Ovary (tissue), 9 donors: Measurements from ENCODE around the gene NT5C2. TPM values are rescaled to one million over a fixed set of nuclear protein-coding genes. Genes with fewer than 3 reads are reported as not detected.

Experiments
- DNase-seq, 5 donors: peaks; one replicate each; pipeline ENCODE4 v3.0.0-alpha.2; 2019 to 2020
- H3K27ac ChIP-seq, 2 donors: fragments of 200-600 bp; one replicate each; pipeline versions ENCODE4 v1.5.1 to v1.8.0; 2019 to 2022
- H3K27me3 ChIP-seq: fragments of 200-600 bp; one replicate; pipeline ENCODE4 v1.8.0; 2022
- H3K36me3 ChIP-seq: fragments of 200-600 bp; sonication (generic); one replicate; pipeline ENCODE4 v1.5.1; 2019
- H3K4me1 ChIP-seq: one replicate; pipeline ENCODE4 v1.8.1; 2013; ENCODE audit warnings: mild to moderate bottlenecking, moderate library complexity; ENCODE audit not compliant: insufficient read depth
- H3K4me3 ChIP-seq: fragments of 200-600 bp; sonication (generic); one replicate; pipeline ENCODE4 v1.5.1; 2017
- H3K9me3 ChIP-seq, 2 donors: fragments of 200-600 bp in 1 of 2; sonication (generic) in 1 of 2; one replicate each; pipeline versions ENCODE4 v1.5.1 to v1.8.1; 2013 to 2019; ENCODE audit warnings: mild to moderate bottlenecking in 1 of 2, moderate library complexity in 1 of 2
- EP300 ChIP-seq: sonication (generic); formaldehyde crosslinking; IDR thresholded peaks from one replicate; pipeline ENCODE4 v1.6.1; 2017; ENCODE audit warnings: antibody characterized with exemption
- POLR2A ChIP-seq: fragments of 450-650 bp; IDR thresholded peaks from one replicate; pipeline ENCODE4 v1.6.1; 2017; ENCODE audit warnings: antibody characterized with exemption, mild to moderate bottlenecking, moderate library complexity
- WGBS, 3 donors: extraction: QIAGEN DNeasy Blood & Tissue Kit in 1 of 3; methylation state at CpG; one replicate each; pipeline versions ENCODE4 v1.1.5 to v1.1.7; 2013 to 2017; 5-methylcytosine and 5-hydroxymethylcytosine counted together
- intact Hi-C, 4 donors: fragments of 100-400 bp; cut with DNase I; formaldehyde crosslinking; loops; one replicate each; pipeline versions ENCODE4 v1.11.0 to v1.15.1; 2022 to 2023
- polyA plus RNA-seq, 2 donors: library from polyadenylated mRNA; stranded (reverse); fragments of 200-250 nt in 1 of 2; fragments of 350-450 nt in 1 of 2; fragmentation: Illumina TruSeq in 1 of 2; extraction: RNeasy Lipid Tissue Mini Kit (QIAGEN cat#74804) in 1 of 2; gene quantifications; one replicate each; pipeline ENCODE4 v1.2.3, GENCODE V29; 2013 to 2014
- total RNA-seq, 7 donors: library from RNA; depleted of rRNA in 2 of 7; stranded (reverse); fragments of >200 nt in 2 of 7; fragmentation: NEBNext Ultra II Directional in 3 of 7; extraction: Animal tissue kit (Norgen Biotek cat#: 25700) in 3 of 7; gene quantifications; one replicate each; pipeline versions ENCODE4 v1.1.0 to v1.2.4, GENCODE V29; 2016 to 2023
- TF ChIP-seq, protein P1 (sequence below), 3 donors: fragments of 450-650 bp in 2 of 3; fragments of 200-600 bp in 1 of 3; IDR thresholded peaks; one replicate each; pipeline versions ENCODE4 v1.5.1 to v1.8.0; 2016 to 2022; ENCODE audit warnings: antibody characterized with exemption in 3 of 3, mild to moderate bottlenecking in 1 of 3
- donor health status: DM: no; HTN: no; CAD: no; lungs with moderate emphysema.
- donor health status: DM: no; HTN: no; CAD: no.
- donor health status: Bipolar disorder and iron deficiency.
- donor health status: DM: yes; HTN: yes; CAD: no.
- donor health status: DM: no; HTN: no; CAD: no.
- donor health status: DM: yes; HTN: yes; CAD: no.

NT5C2 gene
- total and polyA plus RNA-seq, 9 donors, result 49.1 to 92.3 (median 62.0) TPM

GRCh38 chr10:103120977-103121735 is 71.9 kb downstream of the NT5C2 start:
- Histone ChIP-seq H3K36me3 (no peaks in the 10 kb centered on the region), H3K4me3 (no peak overlapping the region), H3K4me1 (peaks cover 1% of the 10 kb centered on the region), H3K27ac (no peak overlapping the region), H3K27me3 (no peaks in the 10 kb centered on the region), H3K9me3 (no peaks in the 10 kb centered on the region)
- DNase-seq, result no peak
- WGBS, 3 donors, result 13 to 15% (median 14%) methylated on average over 2 of the region's 2 CpGs
- intact Hi-C loops, result no loop called here
- TF ChIP-seq POLR2A (no peak), EP300 (no peak)
- TF ChIP-seq, protein P1, sequence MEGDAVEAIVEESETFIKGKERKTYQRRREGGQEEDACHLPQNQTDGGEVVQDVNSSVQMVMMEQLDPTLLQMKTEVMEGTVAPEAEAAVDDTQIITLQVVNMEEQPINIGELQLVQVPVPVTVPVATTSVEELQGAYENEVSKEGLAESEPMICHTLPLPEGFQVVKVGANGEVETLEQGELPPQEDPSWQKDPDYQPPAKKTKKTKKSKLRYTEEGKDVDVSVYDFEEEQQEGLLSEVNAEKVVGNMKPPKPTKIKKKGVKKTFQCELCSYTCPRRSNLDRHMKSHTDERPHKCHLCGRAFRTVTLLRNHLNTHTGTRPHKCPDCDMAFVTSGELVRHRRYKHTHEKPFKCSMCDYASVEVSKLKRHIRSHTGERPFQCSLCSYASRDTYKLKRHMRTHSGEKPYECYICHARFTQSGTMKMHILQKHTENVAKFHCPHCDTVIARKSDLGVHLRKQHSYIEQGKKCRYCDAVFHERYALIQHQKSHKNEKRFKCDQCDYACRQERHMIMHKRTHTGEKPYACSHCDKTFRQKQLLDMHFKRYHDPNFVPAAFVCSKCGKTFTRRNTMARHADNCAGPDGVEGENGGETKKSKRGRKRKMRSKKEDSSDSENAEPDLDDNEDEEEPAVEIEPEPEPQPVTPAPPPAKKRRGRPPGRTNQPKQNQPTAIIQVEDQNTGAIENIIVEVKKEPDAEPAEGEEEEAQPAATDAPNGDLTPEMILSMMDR (IDR thresholded peaks at IDR 0.05), result no peak

DNA sequence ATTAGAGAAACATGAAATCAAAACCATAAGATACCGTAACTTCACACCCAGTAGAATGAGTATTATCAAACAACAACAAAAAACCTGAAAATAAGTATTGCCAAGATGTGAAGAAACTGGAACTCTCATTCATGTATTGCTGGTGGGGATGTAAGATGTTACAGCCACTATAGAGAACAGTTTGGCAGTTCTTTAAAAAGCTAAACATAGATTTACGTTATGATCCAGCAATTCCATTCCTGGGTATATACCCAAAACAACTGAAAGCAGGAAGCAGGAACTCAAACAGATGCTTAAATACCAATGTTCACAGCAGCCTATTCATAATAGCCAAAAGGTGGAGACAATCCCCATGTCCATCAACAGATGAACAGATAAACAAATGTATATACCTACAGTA is 72.5 kb downstream of the NT5C2 start:
- H3K27ac ChIP-seq, result no peak overlapping the region

GRCh38 chr10:103117247-103117646 is 75.8 kb downstream of the NT5C2 start:
- TF ChIP-seq POLR2A (no peak), EP300 (no peak)
- TF ChIP-seq, protein P1 (IDR thresholded peaks at IDR 0.05), result no peak
- intact Hi-C loops, result no loop called here
- DNase-seq, result no peak
- Histone ChIP-seq H3K4me1 (no peaks in the 10 kb centered on the region), H3K36me3 (no peaks in the 10 kb centered on the region), H3K27ac (no peak overlapping the region), H3K4me3 (no peak overlapping the region), H3K9me3 (no peaks in the 10 kb centered on the region), H3K27me3 (no peaks in the 10 kb centered on the region)
- 48 to 71% (median 69%) methylated on average over 2 of the region's 2 CpGs for WGBS, 3 donors

More for the DNA sequence above, 72.5 kb downstream of the NT5C2 start:
- no peak overlapping the region for H3K4me3 ChIP-seq
- WGBS, 3 donors, result 85 to 94% (median 89%) methylated on average over 2 of the region's 2 CpGs
- no peak for DNase-seq
- H3K27me3 ChIP-seq, result no peaks in the 10 kb centered on the region
- no peaks in the 10 kb centered on the region for H3K9me3 ChIP-seq
- intact Hi-C loops, result no loop called here
- no peaks in the 10 kb centered on the region for H3K36me3 ChIP-seq
- peaks cover 1% of the 10 kb centered on the region for H3K4me1 ChIP-seq
- TF ChIP-seq EP300, result no peak
- TF ChIP-seq, protein P1 (IDR thresholded peaks at IDR 0.05), result no peak
- no peak for TF ChIP-seq POLR2A

DNA sequence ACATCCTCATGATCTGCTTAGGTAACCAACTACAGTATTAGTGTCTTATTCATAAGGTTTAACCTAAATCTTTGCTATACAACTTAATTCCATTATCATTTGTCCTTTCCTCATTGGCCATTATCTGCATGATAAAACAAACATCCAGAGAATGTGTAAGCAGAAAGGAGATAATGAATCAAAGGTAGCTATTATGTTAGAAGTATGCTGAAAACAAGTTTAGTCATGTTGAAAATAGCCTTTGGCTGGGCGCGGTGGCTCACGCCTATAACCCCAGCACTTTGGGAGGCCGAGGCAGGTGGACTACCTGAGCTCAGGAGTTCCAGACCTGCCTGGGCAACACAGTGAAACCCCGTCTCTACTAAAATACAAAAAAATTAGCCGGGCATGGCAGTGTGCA is 78.2 kb downstream of the NT5C2 start:
- intact Hi-C loops, result no loop called here

More for the DNA sequence above, 78.2 kb downstream of the NT5C2 start:
- Histone ChIP-seq H3K27me3 (no peaks in the 10 kb centered on the region), H3K36me3 (no peaks in the 10 kb centered on the region), H3K4me1 (peaks cover 3% of the 10 kb centered on the region), H3K27ac (no peak overlapping the region), H3K4me3 (no peak overlapping the region), H3K9me3 (no peaks in the 10 kb centered on the region)
- no peak for DNase-seq
- TF ChIP-seq POLR2A, result no peak
- TF ChIP-seq, protein P1 (IDR thresholded peaks at IDR 0.05), result no peak
- TF ChIP-seq EP300, result no peak
- WGBS, 3 donors, result 96 to 97% (median 96%) methylated on average over 6 of the region's 6 CpGs
